OCI-LY1 (cell line): Measurements from ENCODE around the gene CCDC71.
A peak's percentile ranks its signal among the peaks of the same experiment; 100 is the strongest.

Experiments
- H2AFZ ChIP-seq: fragments of 200-600 bp; sonication (generic), shearing (Covaris generic); 2 replicates; pipeline ENCODE4 v1.6.0; 2014; ENCODE audit warnings: antibody characterized with exemption, mild to moderate bottlenecking, low read length
- H3F3A ChIP-seq: fragments of 200-600 bp; sonication (generic), shearing (Covaris generic); 2 replicates; pipeline ENCODE4 v1.6.0; 2014; ENCODE audit warnings: mild to moderate bottlenecking, antibody characterized with exemption, low read length, moderate library complexity; ENCODE audit not compliant: insufficient read depth
- H3K27ac ChIP-seq: fragments of 200-600 bp; sonication (generic); 2 replicates; pipeline ENCODE4 v1.5.1; 2014; ENCODE audit warnings: low read length, mixed run types, mild to moderate bottlenecking, low read depth; ENCODE audit not compliant: poor library complexity, severe bottlenecking
- H3K27me3 ChIP-seq: fragments of 200-600 bp; sonication (generic); 2 replicates; pipeline ENCODE4 v1.6.0; 2014; ENCODE audit warnings: antibody characterized with exemption, mild to moderate bottlenecking, low read length, moderate library complexity; ENCODE audit not compliant: insufficient read depth
- H3K36me3 ChIP-seq: fragments of 200-600 bp; sonication (generic); 2 replicates; pipeline ENCODE4 v1.6.1; 2014; ENCODE audit warnings: mild to moderate bottlenecking, antibody characterized with exemption, low read length, moderate library complexity, mixed read lengths; ENCODE audit not compliant: insufficient read depth
- H3K4me1 ChIP-seq: fragments of 200-600 bp; sonication (generic); 2 replicates; pipeline ENCODE4 v1.5.1; 2014; ENCODE audit warnings: mild to moderate bottlenecking, low read length, moderate library complexity; ENCODE audit not compliant: insufficient read depth, severe bottlenecking
- H3K4me2 ChIP-seq: fragments of 200-600 bp; sonication (generic), shearing (Covaris generic); 2 replicates; pipeline ENCODE4 v1.6.1; 2014; ENCODE audit warnings: low read length
- H3K4me3 ChIP-seq: fragments of 200-600 bp; sonication (generic); 2 replicates; pipeline ENCODE4 v1.5.1; 2014; ENCODE audit warnings: low read length, low read depth, mild to moderate bottlenecking, mixed read lengths; ENCODE audit not compliant: poor library complexity, severe bottlenecking
- H3K79me2 ChIP-seq: fragments of 200-600 bp; shearing (Covaris generic); 2 replicates; pipeline ENCODE4 v1.6.1; 2016; ENCODE audit warnings: mixed run types, low read length, mixed read lengths; ENCODE audit not compliant: insufficient read depth
- H3K9ac ChIP-seq: fragments of 200-600 bp; sonication (generic), shearing (Covaris generic); 2 replicates; pipeline ENCODE4 v1.6.1; 2014; ENCODE audit warnings: mild to moderate bottlenecking, low read length, mixed read lengths
- H3K9me2 ChIP-seq: fragments of 200-600 bp; sonication (generic), shearing (Covaris generic); 2 replicates; pipeline ENCODE4 v1.6.1; 2014; ENCODE audit warnings: low read depth, mild to moderate bottlenecking, low read length, mixed read lengths
- H3K9me3 ChIP-seq: fragments of 200-600 bp; shearing (Covaris generic); 2 replicates; pipeline ENCODE4 v1.6.1; 2014; ENCODE audit warnings: low read length, mixed read lengths
- H4K20me1 ChIP-seq: fragments of 200-600 bp; sonication (generic), shearing (Covaris generic); 2 replicates; pipeline ENCODE4 v1.6.0; 2016; ENCODE audit warnings: mild to moderate bottlenecking, low read length; ENCODE audit not compliant: insufficient read depth
- CTCF ChIP-seq: fragments of 200-600 bp; sonication (generic), shearing (Covaris generic); IDR thresholded peaks from 2 replicates; pipeline ENCODE4 v1.5.1; 2017; ENCODE audit warnings: mild to moderate bottlenecking, antibody characterized with exemption, low read length, moderate library complexity, mixed read lengths
- EZH2 ChIP-seq: fragments of 200-600 bp; sonication (generic), shearing (Covaris generic); IDR thresholded peaks from 2 replicates; pipeline ENCODE4 v1.8.0; 2017; ENCODE audit warnings: borderline replicate concordance, mixed run types, mild to moderate bottlenecking, antibody characterized with exemption, low read length, moderate library complexity, mixed read lengths

The CCDC71 gene

GRCh38 chr3:49120438-49121131 lies 45.5 kb downstream of the CCDC71 start, which contains the start of gene USP19:
TSS of gene USP19 (minus strand) at chr3:49120823. CDS start at chr3:49119145, 1,678 bp downstream.
- peak within 1 kb of the TSS; percentile 87 for H3K9ac ChIP-seq
- H2AFZ ChIP-seq: no peak within 1 kb of the TSS
- TF ChIP-seq CTCF: no peak
- no peak for TF ChIP-seq EZH2
- no peaks in the 10 kb centered on the region for H3K27me3 ChIP-seq
- H3K9me2 ChIP-seq: no peaks in the 10 kb centered on the region
- H3K36me3 ChIP-seq: peaks cover 38% of the 10 kb centered on the region
- peak within 1 kb of the TSS; percentile 85 for H3K4me3 ChIP-seq
- peak within 1 kb of the TSS; percentile 76 for H3K27ac ChIP-seq
- H3K4me2 ChIP-seq: peak within 1 kb of the TSS; percentile 99
- H3K79me2 ChIP-seq: no peaks in the 10 kb centered on the region
- no peaks in the 10 kb centered on the region for H3K9me3 ChIP-seq
- peaks cover 20% of the 10 kb centered on the region for H3K4me1 ChIP-seq
- H3F3A ChIP-seq: no peaks in the 10 kb centered on the region
- no peaks in the 10 kb centered on the region for H4K20me1 ChIP-seq

- Histone ChIP-seq H3K27ac (peak overlapping the region; percentile 69), H3K9me2 (no peaks in the 10 kb centered on the region), H4K20me1 (no peaks in the 10 kb centered on the region), H3K27me3 (no peaks in the 10 kb centered on the region), H3F3A (no peaks in the 10 kb centered on the region), H3K4me1 (peaks cover 20% of the 10 kb centered on the region), H2AFZ (no peak overlapping the region), H3K9me3 (no peaks in the 10 kb centered on the region), H3K79me2 (no peaks in the 10 kb centered on the region), H3K4me3 (peak overlapping the region; percentile 85), H3K4me2 (peak overlapping the region; percentile 99), H3K36me3 (peaks cover 43% of the 10 kb centered on the region), H3K9ac (peak overlapping the region; percentile 87)
- no peak for TF ChIP-seq CTCF
Observed at GRCh38 chr3:49120096-49120437, 46.1 kb downstream of the CCDC71 start.

- Histone ChIP-seq H3K4me2 (peak overlapping the region; percentile 99), H3K79me2 (no peaks in the 10 kb centered on the region), H3K9me3 (no peaks in the 10 kb centered on the region), H3K27me3 (no peaks in the 10 kb centered on the region), H3K9ac (peak overlapping the region; percentile 87), H3F3A (no peaks in the 10 kb centered on the region), H3K27ac (no peak overlapping the region), H3K36me3 (peaks cover 49% of the 10 kb centered on the region), H4K20me1 (no peaks in the 10 kb centered on the region), H3K9me2 (no peaks in the 10 kb centered on the region), H3K4me3 (peak overlapping the region; percentile 85), H2AFZ (no peak overlapping the region), H3K4me1 (peaks cover 20% of the 10 kb centered on the region)
- no peak for TF ChIP-seq CTCF
- no peak for TF ChIP-seq EZH2
Observed at GRCh38 chr3:49119439-49119838, 46.7 kb downstream of the CCDC71 start.
